Measurements from ENCODE around the gene DPH7.

DNA sequence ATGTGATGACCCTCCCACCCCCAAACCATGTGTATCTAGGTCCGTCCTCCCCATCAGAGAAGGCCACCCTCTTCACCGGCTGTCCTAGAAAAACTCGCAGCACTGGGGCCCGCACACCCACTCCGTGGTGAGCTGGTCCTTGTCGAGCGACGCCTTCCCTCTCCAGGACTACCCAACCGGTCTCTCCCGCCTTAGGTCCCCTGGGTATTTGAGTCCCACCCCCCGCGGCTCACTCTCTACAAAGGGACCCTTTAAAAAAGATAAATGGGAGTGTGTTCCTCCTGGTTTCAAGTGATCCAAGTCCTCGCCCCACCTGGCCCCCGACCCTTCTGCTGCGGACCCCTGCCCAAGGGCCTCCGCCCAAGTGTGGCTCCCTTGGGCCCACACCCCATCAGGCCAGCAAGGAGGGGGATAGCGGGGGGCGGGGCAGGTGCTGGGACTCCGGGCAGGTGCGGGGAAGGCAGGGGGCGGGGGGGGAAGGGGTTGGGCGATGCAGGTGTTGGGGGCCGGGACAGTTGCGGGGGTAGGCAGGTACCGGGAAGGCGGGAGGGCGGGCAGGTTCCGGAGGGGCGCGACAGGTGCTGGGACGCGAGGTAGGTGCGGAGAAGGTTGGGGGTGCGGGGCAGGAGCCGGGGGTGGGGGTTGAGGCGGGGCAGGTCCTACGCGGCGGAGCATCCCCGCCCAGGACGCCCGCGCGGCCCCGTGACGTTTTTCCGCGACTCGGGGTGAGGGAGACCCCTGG is 25.8 kb upstream of the DPH7 start:
- TF ChIP-seq, protein P1, sequence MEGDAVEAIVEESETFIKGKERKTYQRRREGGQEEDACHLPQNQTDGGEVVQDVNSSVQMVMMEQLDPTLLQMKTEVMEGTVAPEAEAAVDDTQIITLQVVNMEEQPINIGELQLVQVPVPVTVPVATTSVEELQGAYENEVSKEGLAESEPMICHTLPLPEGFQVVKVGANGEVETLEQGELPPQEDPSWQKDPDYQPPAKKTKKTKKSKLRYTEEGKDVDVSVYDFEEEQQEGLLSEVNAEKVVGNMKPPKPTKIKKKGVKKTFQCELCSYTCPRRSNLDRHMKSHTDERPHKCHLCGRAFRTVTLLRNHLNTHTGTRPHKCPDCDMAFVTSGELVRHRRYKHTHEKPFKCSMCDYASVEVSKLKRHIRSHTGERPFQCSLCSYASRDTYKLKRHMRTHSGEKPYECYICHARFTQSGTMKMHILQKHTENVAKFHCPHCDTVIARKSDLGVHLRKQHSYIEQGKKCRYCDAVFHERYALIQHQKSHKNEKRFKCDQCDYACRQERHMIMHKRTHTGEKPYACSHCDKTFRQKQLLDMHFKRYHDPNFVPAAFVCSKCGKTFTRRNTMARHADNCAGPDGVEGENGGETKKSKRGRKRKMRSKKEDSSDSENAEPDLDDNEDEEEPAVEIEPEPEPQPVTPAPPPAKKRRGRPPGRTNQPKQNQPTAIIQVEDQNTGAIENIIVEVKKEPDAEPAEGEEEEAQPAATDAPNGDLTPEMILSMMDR (IDR thresholded peaks at IDR 0.05 in 2 of 3, conservative IDR thresholded peaks at IDR 0.05 in 1 of 3; ENCODE audit: borderline replicate concordance in 1 of 3, insufficient read depth in 1 of 3, low read depth in 2 of 3, low read length in 2 of 3) = no peak
- TF ChIP-seq YY1 (IDR thresholded peaks at IDR 0.05; ENCODE audit: extremely low read depth, insufficient replicate concordance, low read depth, low read length) (no peak), POLR2A (IDR thresholded peaks at IDR 0.05; ENCODE audit: borderline replicate concordance, extremely low read depth, insufficient read depth, insufficient read length) (no peak), EZH2 (IDR thresholded peaks at IDR 0.05) (no peak)
- TF ChIP-seq, protein P2, sequence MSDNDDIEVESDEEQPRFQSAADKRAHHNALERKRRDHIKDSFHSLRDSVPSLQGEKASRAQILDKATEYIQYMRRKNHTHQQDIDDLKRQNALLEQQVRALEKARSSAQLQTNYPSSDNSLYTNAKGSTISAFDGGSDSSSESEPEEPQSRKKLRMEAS (IDR thresholded peaks at IDR 0.05) = no peak
- TF ChIP-seq, protein P3, sequence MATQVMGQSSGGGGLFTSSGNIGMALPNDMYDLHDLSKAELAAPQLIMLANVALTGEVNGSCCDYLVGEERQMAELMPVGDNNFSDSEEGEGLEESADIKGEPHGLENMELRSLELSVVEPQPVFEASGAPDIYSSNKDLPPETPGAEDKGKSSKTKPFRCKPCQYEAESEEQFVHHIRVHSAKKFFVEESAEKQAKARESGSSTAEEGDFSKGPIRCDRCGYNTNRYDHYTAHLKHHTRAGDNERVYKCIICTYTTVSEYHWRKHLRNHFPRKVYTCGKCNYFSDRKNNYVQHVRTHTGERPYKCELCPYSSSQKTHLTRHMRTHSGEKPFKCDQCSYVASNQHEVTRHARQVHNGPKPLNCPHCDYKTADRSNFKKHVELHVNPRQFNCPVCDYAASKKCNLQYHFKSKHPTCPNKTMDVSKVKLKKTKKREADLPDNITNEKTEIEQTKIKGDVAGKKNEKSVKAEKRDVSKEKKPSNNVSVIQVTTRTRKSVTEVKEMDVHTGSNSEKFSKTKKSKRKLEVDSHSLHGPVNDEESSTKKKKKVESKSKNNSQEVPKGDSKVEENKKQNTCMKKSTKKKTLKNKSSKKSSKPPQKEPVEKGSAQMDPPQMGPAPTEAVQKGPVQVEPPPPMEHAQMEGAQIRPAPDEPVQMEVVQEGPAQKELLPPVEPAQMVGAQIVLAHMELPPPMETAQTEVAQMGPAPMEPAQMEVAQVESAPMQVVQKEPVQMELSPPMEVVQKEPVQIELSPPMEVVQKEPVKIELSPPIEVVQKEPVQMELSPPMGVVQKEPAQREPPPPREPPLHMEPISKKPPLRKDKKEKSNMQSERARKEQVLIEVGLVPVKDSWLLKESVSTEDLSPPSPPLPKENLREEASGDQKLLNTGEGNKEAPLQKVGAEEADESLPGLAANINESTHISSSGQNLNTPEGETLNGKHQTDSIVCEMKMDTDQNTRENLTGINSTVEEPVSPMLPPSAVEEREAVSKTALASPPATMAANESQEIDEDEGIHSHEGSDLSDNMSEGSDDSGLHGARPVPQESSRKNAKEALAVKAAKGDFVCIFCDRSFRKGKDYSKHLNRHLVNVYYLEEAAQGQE (IDR thresholded peaks at IDR 0.05; ENCODE audit: low read depth) = no peak

All from HCT116 (cell line).